IMR-90 (cell line): ENCODE results near the gene ACP4.

ENCODE experiments used
- CTCF ChIP-seq: conservative IDR thresholded peaks from 2 replicates; pipeline ENCODE4 v1.5.1; 2012; ENCODE audit warnings: mild to moderate bottlenecking, low read depth, low read length, improper control_type of control experiment
- RAD21 ChIP-seq: IDR thresholded peaks from 2 replicates; pipeline ENCODE4 v1.6.1; 2012; ENCODE audit warnings: low read length, improper control_type of control experiment
- RCOR1 ChIP-seq: IDR thresholded peaks from 2 replicates; pipeline ENCODE4 v1.6.1; 2012; ENCODE audit warnings: mild to moderate bottlenecking, low read length, improper control_type of control experiment; ENCODE audit not compliant: insufficient replicate concordance

GRCh38 chr19:50835785-50836542 is 45.7 kb downstream of the ACP4 start:
- TF ChIP-seq CTCF: no peak
- TF ChIP-seq RCOR1: no peak
- no peak for TF ChIP-seq RAD21
